ENCODE results near the gene RNF144B. TPM values are rescaled to one million over a fixed set of nuclear protein-coding genes. Genes with fewer than 3 reads are reported as not detected.
"Not testable (repeated sequence)": the region's sequence is repeated elsewhere in the genome, so short reads cannot be mapped to it uniquely, and the experiment has no call there.

The RNF144B gene
- total RNA-seq, 2 experiments from 2014 or later = 1.8 to 1.9 TPM

- no peaks in the 10 kb centered on the region for H3K36me3 Mint-ChIP-seq (ENCODE audit: low read depth)
- no peak for TF ChIP-seq CTCF (IDR thresholded peaks at IDR 0.05)
- intact Hi-C loops (cut with micrococcal nuclease) = loop anchor here (10.0 kb wide), 1 partner anchor 109 kb away; no protein-coding TSS in a partner anchor
- DNase-seq = no peak
- H3K4me1 Mint-ChIP-seq (ENCODE audit: low read depth) = peaks cover 15% of the 10 kb centered on the region
- H3K27me3 Mint-ChIP-seq = no peaks in the 10 kb centered on the region
- ATAC-seq = no peak
- ChIA-PET POLR2A (no interaction called here), CTCF (interaction anchor here (0.8 to 2.4 kb wide), 2 partner anchors 12 to 108 kb away, joined by 3 to 8 read pairs; no protein-coding TSS in a partner anchor)
- no peak overlapping the region for H3K4me3 Mint-ChIP-seq
- no peak overlapping the region for H3K27ac Mint-ChIP-seq
- no peaks in the 10 kb centered on the region for H3K9me3 Mint-ChIP-seq
Measured at GRCh38 chr6:18395177-18395855, 8.2 kb downstream of the RNF144B start.

- no peak overlapping the region for H3K4me3 Mint-ChIP-seq
- peaks cover 15% of the 10 kb centered on the region for H3K4me1 Mint-ChIP-seq (ENCODE audit: low read depth)
- POLR2A ChIA-PET = interaction anchor here (1.6 kb wide), 1 partner anchor 25 kb away, joined by 3 read pairs; no protein-coding TSS in a partner anchor
- H3K27ac Mint-ChIP-seq = no peak overlapping the region
- intact Hi-C loops (cut with micrococcal nuclease) = loop anchor here (10.0 kb wide), 1 partner anchor 109 kb away; no protein-coding TSS in a partner anchor
- DNase-seq (no peak), ATAC-seq (no peak)
- no peaks in the 10 kb centered on the region for H3K9me3 Mint-ChIP-seq
- H3K27me3 Mint-ChIP-seq = no peaks in the 10 kb centered on the region
- peaks cover 4% of the 10 kb centered on the region for H3K36me3 Mint-ChIP-seq (ENCODE audit: low read depth)
- CTCF ChIA-PET = no interaction called here
- TF ChIP-seq CTCF (IDR thresholded peaks at IDR 0.05) = no peak
Measured at GRCh38 chr6:18395856-18396197, 8.7 kb downstream of the RNF144B start.

- TF ChIP-seq CTCF (IDR thresholded peaks at IDR 0.05) = no peak
- no peaks in the 10 kb centered on the region for H3K27me3 Mint-ChIP-seq
- intact Hi-C loops (cut with micrococcal nuclease) = loop anchor here (10.0 kb wide), 1 partner anchor 107 kb away; no protein-coding TSS in a partner anchor
- POLR2A ChIA-PET = interaction anchor here (1.0 to 1.6 kb wide), 2 partner anchors 10 to 27 kb away, joined by 3 read pairs; no protein-coding TSS in a partner anchor
- H3K36me3 Mint-ChIP-seq (ENCODE audit: low read depth) = peaks cover 4% of the 10 kb centered on the region
- no peak overlapping the region for H3K27ac Mint-ChIP-seq
- H3K9me3 Mint-ChIP-seq = no peaks in the 10 kb centered on the region
- H3K4me3 Mint-ChIP-seq = no peak overlapping the region
- H3K4me1 Mint-ChIP-seq (ENCODE audit: low read depth) = peaks cover 14% of the 10 kb centered on the region
- DNase-seq = no peak
- CTCF ChIA-PET = no interaction called here
- no peak for ATAC-seq
Measured at GRCh38 chr6:18397701-18398100, 10.6 kb downstream of the RNF144B start.

GRCh38 chr6:18398225-18398624 is 11.1 kb downstream of the RNF144B start:
- CTCF ChIA-PET; DNase-seq; H3K4me3 Mint-ChIP-seq; H3K27me3 Mint-ChIP-seq; ATAC-seq; H3K9me3 Mint-ChIP-seq; H3K27ac Mint-ChIP-seq; H3K36me3 Mint-ChIP-seq (ENCODE audit: low read depth): not testable (repeated sequence)
- intact Hi-C loops (cut with micrococcal nuclease) = loop anchor here (10.0 kb wide), 1 partner anchor 107 kb away; no protein-coding TSS in a partner anchor
- H3K4me1 Mint-ChIP-seq (ENCODE audit: low read depth) = peaks cover 14% of the 10 kb centered on the region
- POLR2A ChIA-PET = interaction anchor here (1.0 kb wide), 1 partner anchor 10 kb away, joined by 3 read pairs; no protein-coding TSS in a partner anchor

GRCh38 chr6:18400831-18401446 is 13.8 kb downstream of the RNF144B start:
- Mint-ChIP-seq H3K4me1 (ENCODE audit: low read depth) (peaks cover 11% of the 10 kb centered on the region), H3K4me3 (no peak overlapping the region)

GRCh38 chr6:18404965-18405364 is 17.8 kb downstream of the RNF144B start:
- intact Hi-C loops (cut with micrococcal nuclease); H3K27me3 Mint-ChIP-seq; ATAC-seq; CTCF ChIA-PET; H3K27ac Mint-ChIP-seq; DNase-seq; H3K36me3 Mint-ChIP-seq (ENCODE audit: low read depth); POLR2A ChIA-PET; H3K4me3 Mint-ChIP-seq; H3K9me3 Mint-ChIP-seq: not testable (repeated sequence)
- H3K4me1 Mint-ChIP-seq (ENCODE audit: low read depth) = peaks cover 11% of the 10 kb centered on the region

More at GRCh38 chr6:18400831-18401446, 13.8 kb downstream of the RNF144B start:
- ChIA-PET CTCF (interaction anchor here (1.3 to 1.6 kb wide), 2 partner anchors 78 to 103 kb away, joined by 3 to 5 read pairs; no protein-coding TSS in a partner anchor), POLR2A (no interaction called here)
- ATAC-seq = peak; percentile 81
- TF ChIP-seq CTCF (IDR thresholded peaks at IDR 0.05) = no peak
- Mint-ChIP-seq H3K36me3 (ENCODE audit: low read depth) (peaks cover 6% of the 10 kb centered on the region), H3K9me3 (no peaks in the 10 kb centered on the region), H3K27ac (peak overlapping the region; percentile 74), H3K27me3 (no peaks in the 10 kb centered on the region)
- no peak for DNase-seq
- intact Hi-C loops (cut with micrococcal nuclease) = no loop called here
